ENCODE results near the gene RBCK1.
"Not testable (repeated sequence)": the region's sequence is repeated elsewhere in the genome, so short reads cannot be mapped to it uniquely, and the experiment has no call there.

Gene RBCK1

GRCh38 chr20:407953-408842 is at the start of gene RBCK1:
Gene RBCK1 (plus strand): TSS chr20:408299. CDS start chr20:408758, 459 bp downstream.
- DNase-seq (ENCODE audit: low read depth, low spot score) = peak; percentile 81

- DNase-seq (ENCODE audit: low read depth, low spot score) = no peak
Measured at GRCh38 chr20:358891-359555, 49.1 kb upstream of the RBCK1 start.

GRCh38 chr20:361561-361960 is 46.5 kb upstream of the RBCK1 start:
- DNase-seq (ENCODE audit: low read depth, low spot score) = no peak

- DNase-seq (ENCODE audit: low read depth, low spot score) = peak; percentile 32
Measured at GRCh38 chr20:362271-363254, 45.5 kb upstream of the RBCK1 start.

GRCh38 chr20:363319-364078 is 44.6 kb upstream of the RBCK1 start:
- DNase-seq (ENCODE audit: low read depth, low spot score) = peak; percentile 31

GRCh38 chr20:364905-365794 is 42.9 kb upstream of the RBCK1 start:
- peak; percentile 63 for DNase-seq (ENCODE audit: low read depth, low spot score)

- DNase-seq (ENCODE audit: low read depth, low spot score) = peak; percentile 44
Measured at GRCh38 chr20:366041-366718, 41.9 kb upstream of the RBCK1 start.

- peak; percentile 34 for DNase-seq (ENCODE audit: low read depth, low spot score)
Measured at GRCh38 chr20:366719-367485, 41.2 kb upstream of the RBCK1 start.

GRCh38 chr20:367486-367887 is 40.6 kb upstream of the RBCK1 start:
- no peak for DNase-seq (ENCODE audit: low read depth, low spot score)

- DNase-seq (ENCODE audit: low read depth, low spot score) = no peak
Measured at GRCh38 chr20:368915-369314, 39.2 kb upstream of the RBCK1 start.

GRCh38 chr20:370151-370600 is 37.9 kb upstream of the RBCK1 start:
- peak; percentile 51 for DNase-seq (ENCODE audit: low read depth, low spot score)

GRCh38 chr20:370977-371754 is 36.9 kb upstream of the RBCK1 start:
- peak; percentile 29 for DNase-seq (ENCODE audit: low read depth, low spot score)

- DNase-seq (ENCODE audit: low read depth, low spot score) = peak; percentile 79
Measured at GRCh38 chr20:371755-372542, 36.1 kb upstream of the RBCK1 start.

- not testable (repeated sequence) for DNase-seq (ENCODE audit: low read depth, low spot score)
Measured at GRCh38 chr20:372543-373082, 35.5 kb upstream of the RBCK1 start.

GRCh38 chr20:373171-373890 is 34.8 kb upstream of the RBCK1 start:
- peak; percentile 91 for DNase-seq (ENCODE audit: low read depth, low spot score)
